ENCODE results near the gene GP1BA. TPM values are rescaled to one million over a fixed set of nuclear protein-coding genes. Genes with fewer than 3 reads are reported as not detected.
A peak's percentile ranks its signal among the peaks of the same experiment; 100 is the strongest.

GP1BA gene
- total and polyA plus RNA-seq, 2 of the 8 experiments (the other 6 are each of a cell fraction or from before 2014, with no cell fraction given) = not detected

DNA sequence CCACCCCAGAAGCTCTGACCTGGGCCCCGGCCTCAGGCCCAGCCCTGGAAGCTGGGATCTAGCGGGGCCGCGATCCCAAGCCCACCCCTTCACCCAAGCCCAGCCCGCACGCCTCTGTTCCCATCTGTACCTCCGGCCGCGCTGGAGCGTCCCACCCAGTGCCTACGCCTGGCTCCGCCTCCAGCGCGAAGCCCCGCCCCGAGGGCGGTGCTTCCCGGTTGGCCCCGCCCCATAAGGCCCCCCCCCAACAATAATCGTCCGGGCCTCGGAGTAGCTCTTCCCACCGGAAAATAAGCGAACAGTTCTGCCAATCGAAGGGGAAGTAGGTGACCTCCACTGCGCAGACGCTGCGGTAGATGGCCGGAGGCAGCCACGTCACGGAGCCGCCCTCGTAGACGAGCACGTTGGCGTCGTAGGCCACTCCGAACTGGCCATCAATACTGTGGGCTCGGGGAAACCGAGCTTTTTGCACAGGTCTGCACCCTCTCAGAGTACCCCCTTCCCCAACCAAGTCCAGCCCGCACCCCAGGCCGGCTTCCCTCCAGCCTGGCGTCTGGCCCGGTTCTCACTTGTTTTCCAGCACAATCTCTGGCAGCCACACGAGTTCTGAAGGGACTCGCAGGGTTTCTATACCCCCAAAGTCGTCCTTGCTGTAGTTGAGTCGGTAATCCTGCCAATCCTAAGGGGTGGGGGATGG lies 30.3 kb upstream of the GP1BA start:
- no peak overlapping the region for H3K23ac ChIP-seq (ENCODE audit: insufficient read length)
- WGBS, 2 experiments (ENCODE audit: extremely low coverage in 1 of 2, insufficient coverage in 1 of 2, insufficient read length in 1 of 2, insufficient replicate concordance in 2 of 2, low coverage in 1 of 2, low lambda C conversion rate in 2 of 2, missing lambda C conversion rate in 1 of 2) = 80% methylated on average over 48 of the region's 48 CpGs; no CpG with 5 or more reads in 1 of the 2 experiments
- no peak overlapping the region for H2BK120ac ChIP-seq (replicated peaks; ENCODE audit: low read depth, low read length)
- FAIRE-seq (no peak), DNase-seq (ENCODE audit: low read depth in 1 of 2, low spot score in 2 of 2) (no peak)
- no peak overlapping the region for H2BK15ac ChIP-seq (ENCODE audit: low read length)
- H2BK5ac ChIP-seq (ENCODE audit: low read depth, low read length) = no peak overlapping the region; the same call in 1 of the 2 replicates
- no peak overlapping the region; a peak in 1 of 7 replicates for H3K9ac ChIP-seq (replicated peaks in 1 of 4; ENCODE audit: extremely low read depth in 1 of 4, low read depth in 3 of 4, low read length in 3 of 4)
- H3K27me3 ChIP-seq (replicated peaks in 1 of 4; ENCODE audit: control insufficient read depth in 3 of 4, extremely low read depth in 1 of 4, insufficient read depth in 3 of 4, low read length in 3 of 4) = 0 out of 7 replicates have a peak, but pooled peaks cover 0 to 2% (median 0%) of the 10 kb centered on the region in 4 experiments
- H3K79me2 ChIP-seq (ENCODE audit: control insufficient read depth in 1 of 2, insufficient read depth in 2 of 2, low read length in 2 of 2) = no peaks in the 10 kb centered on the region
- POLR2A ChIA-PET (ENCODE audit: partially characterized antibody) = interaction anchor here (1.6 to 6.4 kb wide), 5 partner anchors 36 to 192 kb away, joined by 3 to 49 read pairs (median 6); partner anchors contain the start of genes ARRB2, PFN1, RNF167 and SLC25A11
- peaks cover 0 to 1% (median 0%) of the 10 kb centered on the region in 4 experiments; a peak in 2 of 8 replicates for H3K36me3 ChIP-seq (ENCODE audit: control insufficient read depth in 2 of 4, insufficient read depth in 4 of 4, low read length in 3 of 4)
- peak overlapping the region in 1 of 2 experiments; percentile 51; a peak in 1 of 4 replicates for H3K4me2 ChIP-seq (ENCODE audit: insufficient read depth in 1 of 2, low read depth in 2 of 2, low read length in 2 of 2)
- no peak overlapping the region for H4K91ac ChIP-seq (replicated peaks; ENCODE audit: insufficient read length, low read length)
- peaks cover 3% of the 10 kb centered on the region; the same call in 1 of the 2 replicates for H3K23me2 ChIP-seq (ENCODE audit: low read depth, low read length)
- H2AK5ac ChIP-seq (ENCODE audit: low read depth, low read length) = no peak overlapping the region
- H3K4ac ChIP-seq (replicated peaks; ENCODE audit: insufficient read length, low read depth, low read length) = no peak overlapping the region
- H2AFZ ChIP-seq (ENCODE audit: low read length) = no peak overlapping the region
- CTCF ChIA-PET (ENCODE audit: partially characterized antibody) = interaction anchor here (0.6 to 4.4 kb wide), 11 partner anchors 9 to 335 kb away, joined by 3 to 23 read pairs (median 3); partner anchors contain the start of gene CAMTA2
- no peaks in the 10 kb centered on the region for H3K9me3 ChIP-seq (ENCODE audit: insufficient read depth in 2 of 2, low read depth in 1 of 2, low read length in 1 of 2)
- H3K14ac ChIP-seq (ENCODE audit: insufficient read length) = no peak overlapping the region
- H3K79me1 ChIP-seq (ENCODE audit: low read depth, low read length) = no peaks in the 10 kb centered on the region
- H4K5ac ChIP-seq (ENCODE audit: insufficient read length, low read depth, low read length) = no peak overlapping the region
- no peak overlapping the region; a peak in 1 of 8 replicates for H3K4me3 ChIP-seq (ENCODE audit: extremely low read depth in 1 of 4, insufficient read depth in 2 of 4, low read depth in 3 of 4, low read length in 4 of 4)
- no peak overlapping the region for H3K56ac ChIP-seq (replicated peaks; ENCODE audit: insufficient read length, low read depth, low read length)
- H2BK20ac ChIP-seq (ENCODE audit: low read length) = no peak overlapping the region
- no peak overlapping the region; the same call in 1 of the 2 replicates for H4K8ac ChIP-seq (ENCODE audit: extremely low read depth, insufficient read depth, low read length)
- H3K18ac ChIP-seq (ENCODE audit: extremely low read depth, low read length) = no peak overlapping the region
- H4K20me1 ChIP-seq (replicated peaks in 1 of 2; ENCODE audit: control insufficient read depth in 1 of 2, insufficient read depth in 2 of 2, low read length in 2 of 2) = no peaks in the 10 kb centered on the region
- H3K4me1 ChIP-seq (replicated peaks in 1 of 4; ENCODE audit: control insufficient read depth in 3 of 4, insufficient read depth in 4 of 4, low read length in 3 of 4) = peaks cover 0 to 13% (median 4%) of the 10 kb centered on the region in 4 experiments; a peak in 6 of 7 replicates
- no peak overlapping the region for H3K27ac ChIP-seq (ENCODE audit: low read depth, low read length)
- no peak overlapping the region for H2BK12ac ChIP-seq (ENCODE audit: low read depth, low read length)
- no peak for TF ChIP-seq KDM5A (IDR thresholded peaks at IDR 0.05; ENCODE audit: low read length)
- TF ChIP-seq EGR1 (IDR thresholded peaks at IDR 0.05; ENCODE audit: borderline replicate concordance, low read depth, low read length) = no peak
- TF ChIP-seq, protein P1, sequence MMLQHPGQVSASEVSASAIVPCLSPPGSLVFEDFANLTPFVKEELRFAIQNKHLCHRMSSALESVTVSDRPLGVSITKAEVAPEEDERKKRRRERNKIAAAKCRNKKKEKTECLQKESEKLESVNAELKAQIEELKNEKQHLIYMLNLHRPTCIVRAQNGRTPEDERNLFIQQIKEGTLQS (IDR thresholded peaks at IDR 0.05; ENCODE audit: insufficient read depth, low read depth, low read length) = no peak
- TF ChIP-seq PHF8 (conservative IDR thresholded peaks at IDR 0.05; ENCODE audit: low read depth, low read length) = no peak
- TF ChIP-seq BRCA1 (IDR thresholded peaks at IDR 0.05; ENCODE audit: low read depth, low read length) = no peak
- no peak for TF ChIP-seq SUZ12 (IDR thresholded peaks at IDR 0.05; ENCODE audit: low read length)
- no peak for TF ChIP-seq SIN3A (conservative IDR thresholded peaks at IDR 0.05 in 1 of 2, IDR thresholded peaks at IDR 0.05 in 1 of 2; ENCODE audit: low read depth in 1 of 2, low read length in 2 of 2)
- TF ChIP-seq TAF1 (IDR thresholded peaks at IDR 0.05; ENCODE audit: low read depth, low read length) = no peak
- no peak for TF ChIP-seq CHD2 (IDR thresholded peaks at IDR 0.05; ENCODE audit: low read length)
- TF ChIP-seq ASH2L (IDR thresholded peaks at IDR 0.05; ENCODE audit: low read length) = no peak
